ENCODE results near the gene PRRC2A.

DNA sequence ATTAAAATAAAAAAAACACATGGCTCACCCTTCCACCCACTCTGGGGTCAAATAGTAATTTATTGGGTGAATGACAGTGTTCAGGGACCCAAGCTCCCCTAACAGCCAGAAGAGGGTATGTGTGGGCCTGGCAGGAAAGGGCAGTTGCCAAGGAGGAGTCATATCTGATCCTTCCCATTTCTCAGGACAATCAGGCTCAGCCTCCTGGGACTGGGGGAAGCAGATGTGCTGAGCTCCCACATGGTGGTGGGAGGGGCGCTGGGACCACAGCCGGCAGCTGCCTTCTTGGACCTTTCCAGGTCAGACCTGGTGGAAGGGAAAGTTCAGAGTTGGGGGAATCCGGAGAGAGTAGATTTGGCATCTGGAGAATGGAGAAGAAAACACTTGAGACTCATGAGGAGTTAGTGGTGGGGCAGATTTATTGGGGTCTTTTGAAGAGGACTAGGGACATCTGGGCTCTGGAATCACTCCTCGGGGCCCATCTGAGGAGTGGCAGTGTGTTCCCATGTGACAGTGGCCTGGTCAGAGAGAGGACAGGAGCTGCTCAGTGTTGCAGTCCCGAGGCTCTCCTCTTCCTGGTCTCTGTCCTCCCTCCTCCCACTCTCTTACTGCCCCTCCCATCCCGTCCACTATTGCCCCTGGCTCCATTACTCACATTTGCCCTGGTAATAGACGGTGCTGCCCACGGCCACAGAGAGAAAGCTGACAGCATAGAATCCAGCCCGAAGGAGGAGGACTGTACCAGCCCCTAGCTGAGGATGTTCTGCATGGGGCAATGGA, 31.5 kb upstream of the PRRC2A start:
- TF ChIP-seq POLR2AphosphoS5 (IDR thresholded peaks at IDR 0.05) = no peak
- TF ChIP-seq, protein P1, sequence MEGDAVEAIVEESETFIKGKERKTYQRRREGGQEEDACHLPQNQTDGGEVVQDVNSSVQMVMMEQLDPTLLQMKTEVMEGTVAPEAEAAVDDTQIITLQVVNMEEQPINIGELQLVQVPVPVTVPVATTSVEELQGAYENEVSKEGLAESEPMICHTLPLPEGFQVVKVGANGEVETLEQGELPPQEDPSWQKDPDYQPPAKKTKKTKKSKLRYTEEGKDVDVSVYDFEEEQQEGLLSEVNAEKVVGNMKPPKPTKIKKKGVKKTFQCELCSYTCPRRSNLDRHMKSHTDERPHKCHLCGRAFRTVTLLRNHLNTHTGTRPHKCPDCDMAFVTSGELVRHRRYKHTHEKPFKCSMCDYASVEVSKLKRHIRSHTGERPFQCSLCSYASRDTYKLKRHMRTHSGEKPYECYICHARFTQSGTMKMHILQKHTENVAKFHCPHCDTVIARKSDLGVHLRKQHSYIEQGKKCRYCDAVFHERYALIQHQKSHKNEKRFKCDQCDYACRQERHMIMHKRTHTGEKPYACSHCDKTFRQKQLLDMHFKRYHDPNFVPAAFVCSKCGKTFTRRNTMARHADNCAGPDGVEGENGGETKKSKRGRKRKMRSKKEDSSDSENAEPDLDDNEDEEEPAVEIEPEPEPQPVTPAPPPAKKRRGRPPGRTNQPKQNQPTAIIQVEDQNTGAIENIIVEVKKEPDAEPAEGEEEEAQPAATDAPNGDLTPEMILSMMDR (IDR thresholded peaks at IDR 0.05) = no peak
- no peak for TF ChIP-seq EP300 (IDR thresholded peaks at IDR 0.05)

Measured in esophagus muscularis mucosa (tissue), 4 donors.